Measurements from ENCODE around the gene S100Z. TPM values are rescaled to one million over a fixed set of nuclear protein-coding genes. Genes with fewer than 3 reads are reported as not detected.
A peak's percentile ranks its signal among the peaks of the same experiment; 100 is the strongest.

Gene S100Z
- total RNA-seq, 1 donor from 2014 or later: not detected

GRCh38 chr5:76947082-76947503 is 97.3 kb downstream of the S100Z start:
- no peaks in the 10 kb centered on the region for H3K79me2 ChIP-seq (ENCODE audit: low read depth)

DNA sequence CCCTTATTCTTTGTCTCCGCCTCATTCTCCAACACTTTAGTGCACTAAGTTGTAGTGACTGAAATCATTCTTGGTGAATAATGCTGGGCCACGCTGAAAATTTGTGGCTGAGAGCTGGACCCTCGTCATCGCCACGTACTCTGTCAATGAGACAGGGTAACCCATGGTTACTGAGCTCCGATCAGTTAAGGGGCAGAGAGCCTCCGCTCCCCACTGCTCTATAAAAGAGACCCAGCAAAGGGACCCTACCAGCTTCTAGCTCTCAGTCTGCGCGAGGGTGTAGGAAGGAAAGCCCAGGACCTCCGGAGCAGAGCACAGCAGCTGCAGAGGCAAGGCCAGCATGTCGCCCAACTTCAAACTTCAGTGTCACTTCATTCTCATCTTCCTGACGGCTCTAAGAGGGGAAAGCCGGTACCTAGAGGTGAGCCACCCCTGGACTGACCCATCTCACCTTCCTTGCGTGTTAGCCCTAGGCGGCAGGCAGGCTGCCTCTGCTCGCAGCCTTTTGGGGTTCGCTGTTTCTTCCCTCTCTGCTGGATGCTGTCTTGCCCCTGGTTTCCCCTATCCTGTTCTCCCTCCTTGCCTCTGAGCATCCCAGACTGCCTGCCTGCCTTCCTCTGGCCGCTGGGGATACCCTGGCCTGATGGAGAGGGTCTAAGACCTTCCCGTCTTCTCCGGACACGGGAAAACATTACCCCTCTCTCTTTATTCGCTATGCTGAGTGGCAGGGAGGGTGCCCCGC is 103.2 kb downstream of the S100Z start, which contains the start of gene CRHBP:
Gene CRHBP (plus strand): TSS at position 251 of the 742 bp plus-strand sequence. CDS start 90 bp downstream, at position 341.
- peak; percentile 37 for DNase-seq (ENCODE audit: low spot score)
- peak within 1 kb of the TSS; percentile 72 for H2AFZ ChIP-seq (replicated peaks)
- H3F3A ChIP-seq (ENCODE audit: low read depth): no peaks in the 10 kb centered on the region
- Mint-ChIP-seq H3K9me3 (peaks cover 6% of the 10 kb centered on the region), H3K4me3 (peak within 1 kb of the TSS; percentile 84), H3K4me1 (peaks cover 10% of the 10 kb centered on the region), H3K27ac (no peak within 1 kb of the TSS), H3K27me3 (ENCODE audit: insufficient read depth, low read depth) (peaks cover 34% of the 10 kb centered on the region), H3K36me3 (no peaks in the 10 kb centered on the region)
- TF ChIP-seq EZH2phosphoT487 (IDR thresholded peaks at IDR 0.05): no peak
- no peak for TF ChIP-seq EZH2 (IDR thresholded peaks at IDR 0.05)
- TF ChIP-seq, protein P1, sequence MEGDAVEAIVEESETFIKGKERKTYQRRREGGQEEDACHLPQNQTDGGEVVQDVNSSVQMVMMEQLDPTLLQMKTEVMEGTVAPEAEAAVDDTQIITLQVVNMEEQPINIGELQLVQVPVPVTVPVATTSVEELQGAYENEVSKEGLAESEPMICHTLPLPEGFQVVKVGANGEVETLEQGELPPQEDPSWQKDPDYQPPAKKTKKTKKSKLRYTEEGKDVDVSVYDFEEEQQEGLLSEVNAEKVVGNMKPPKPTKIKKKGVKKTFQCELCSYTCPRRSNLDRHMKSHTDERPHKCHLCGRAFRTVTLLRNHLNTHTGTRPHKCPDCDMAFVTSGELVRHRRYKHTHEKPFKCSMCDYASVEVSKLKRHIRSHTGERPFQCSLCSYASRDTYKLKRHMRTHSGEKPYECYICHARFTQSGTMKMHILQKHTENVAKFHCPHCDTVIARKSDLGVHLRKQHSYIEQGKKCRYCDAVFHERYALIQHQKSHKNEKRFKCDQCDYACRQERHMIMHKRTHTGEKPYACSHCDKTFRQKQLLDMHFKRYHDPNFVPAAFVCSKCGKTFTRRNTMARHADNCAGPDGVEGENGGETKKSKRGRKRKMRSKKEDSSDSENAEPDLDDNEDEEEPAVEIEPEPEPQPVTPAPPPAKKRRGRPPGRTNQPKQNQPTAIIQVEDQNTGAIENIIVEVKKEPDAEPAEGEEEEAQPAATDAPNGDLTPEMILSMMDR (IDR thresholded peaks at IDR 0.05): no peak
- H3K79me2 ChIP-seq (ENCODE audit: low read depth): no peaks in the 10 kb centered on the region
- no peaks in the 10 kb centered on the region for H3K4me1 ChIP-seq
- H3K36me3 ChIP-seq: no peaks in the 10 kb centered on the region
- H3K4me3 ChIP-seq: peak within 1 kb of the TSS; percentile 61
- H4K20me1 ChIP-seq (ENCODE audit: low read depth): no peaks in the 10 kb centered on the region
- H3K27me3 ChIP-seq: peaks cover 65% of the 10 kb centered on the region
- H3K4me2 ChIP-seq: peak within 1 kb of the TSS; percentile 95
- H3K9me3 ChIP-seq (ENCODE audit: low read depth): no peaks in the 10 kb centered on the region
- H3K9ac ChIP-seq: no peak within 1 kb of the TSS
- no peak within 1 kb of the TSS for H3K27ac ChIP-seq

More at GRCh38 chr5:76947082-76947503, 97.3 kb downstream of the S100Z start:
- Mint-ChIP-seq H3K9me3 (no peaks in the 10 kb centered on the region), H3K36me3 (no peaks in the 10 kb centered on the region), H3K27me3 (ENCODE audit: insufficient read depth, low read depth) (peaks cover 13% of the 10 kb centered on the region), H3K4me1 (no peaks in the 10 kb centered on the region), H3K4me3 (no peak overlapping the region), H3K27ac (no peak overlapping the region)
- peaks cover 19% of the 10 kb centered on the region for H3K27me3 ChIP-seq
- DNase-seq (ENCODE audit: low spot score): no peak
- no peaks in the 10 kb centered on the region for H3K36me3 ChIP-seq
- no peak overlapping the region for H3K27ac ChIP-seq
- no peak overlapping the region for H3K4me2 ChIP-seq
- H4K20me1 ChIP-seq (ENCODE audit: low read depth): no peaks in the 10 kb centered on the region
- H3K9ac ChIP-seq: no peak overlapping the region
- H2AFZ ChIP-seq (replicated peaks): no peak overlapping the region
- no peaks in the 10 kb centered on the region for H3K4me1 ChIP-seq
- H3K9me3 ChIP-seq (ENCODE audit: low read depth): no peaks in the 10 kb centered on the region
- H3K4me3 ChIP-seq: no peak overlapping the region
- TF ChIP-seq EZH2phosphoT487 (IDR thresholded peaks at IDR 0.05) (no peak), EZH2 (IDR thresholded peaks at IDR 0.05) (no peak)
- TF ChIP-seq, protein P1 (IDR thresholded peaks at IDR 0.05): no peak
- H3F3A ChIP-seq (ENCODE audit: low read depth): no peaks in the 10 kb centered on the region

DNA sequence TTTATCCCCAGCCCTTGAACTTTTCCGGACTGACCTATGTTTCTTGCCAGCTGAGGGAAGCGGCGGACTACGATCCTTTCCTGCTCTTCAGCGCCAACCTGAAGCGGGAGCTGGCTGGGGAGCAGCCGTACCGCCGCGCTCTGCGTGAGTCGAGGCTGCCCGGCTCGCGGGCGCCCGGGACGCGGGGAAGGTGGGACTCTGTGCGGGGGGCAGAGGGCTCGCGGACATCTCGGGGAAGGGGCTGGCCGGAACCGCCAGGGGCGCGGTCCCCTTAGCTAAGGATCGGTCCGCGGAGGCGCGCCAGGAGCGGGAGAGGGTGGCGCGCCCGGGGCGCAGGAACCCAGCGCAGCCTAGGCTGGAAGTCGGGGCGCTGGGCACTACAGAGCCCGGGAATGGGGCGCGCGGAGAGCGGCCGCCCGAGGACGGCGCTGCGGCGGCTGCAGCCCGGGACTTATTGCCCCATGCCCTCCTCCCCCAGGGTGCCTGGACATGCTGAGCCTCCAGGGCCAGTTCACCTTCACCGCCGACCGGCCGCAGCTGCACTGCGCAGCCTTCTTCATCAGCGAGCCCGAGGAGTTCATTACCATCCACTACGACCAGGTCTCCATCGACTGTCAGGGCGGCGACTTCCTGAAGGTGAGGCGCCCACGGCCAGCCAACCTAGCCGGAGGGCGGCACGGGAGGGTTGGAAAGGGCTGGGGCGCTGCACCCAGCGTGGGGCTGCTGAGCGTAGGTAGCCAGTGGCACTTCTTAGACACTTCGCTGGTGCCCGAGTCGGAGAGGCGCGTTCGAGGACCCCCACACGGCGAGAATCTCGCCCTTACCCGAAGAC is 104.0 kb downstream of the S100Z start:
- peak; percentile 63 for DNase-seq (ENCODE audit: low spot score)
- peaks cover 10% of the 10 kb centered on the region for H3K4me1 Mint-ChIP-seq
- Histone ChIP-seq H3K79me2 (ENCODE audit: low read depth) (no peaks in the 10 kb centered on the region), H3K27me3 (peaks cover 65% of the 10 kb centered on the region), H3K9me3 (ENCODE audit: low read depth) (no peaks in the 10 kb centered on the region), H2AFZ (replicated peaks) (peak overlapping the region; percentile 72), H3K36me3 (no peaks in the 10 kb centered on the region), H3F3A (ENCODE audit: low read depth) (no peaks in the 10 kb centered on the region), H3K4me2 (peak overlapping the region; percentile 95), H3K4me3 (peak overlapping the region; percentile 61), H4K20me1 (ENCODE audit: low read depth) (no peaks in the 10 kb centered on the region), H3K9ac (no peak overlapping the region), H3K4me1 (no peaks in the 10 kb centered on the region), H3K27ac (no peak overlapping the region)
- peaks cover 34% of the 10 kb centered on the region for H3K27me3 Mint-ChIP-seq (ENCODE audit: insufficient read depth, low read depth)
- no peak overlapping the region for H3K27ac Mint-ChIP-seq
- H3K36me3 Mint-ChIP-seq: no peaks in the 10 kb centered on the region
- H3K9me3 Mint-ChIP-seq: peaks cover 6% of the 10 kb centered on the region
- TF ChIP-seq EZH2 (IDR thresholded peaks at IDR 0.05) (peak; percentile 93), EZH2phosphoT487 (IDR thresholded peaks at IDR 0.05) (peak; percentile 73)
- TF ChIP-seq, protein P1 (IDR thresholded peaks at IDR 0.05): peak; percentile 30
- H3K4me3 Mint-ChIP-seq: peak overlapping the region; percentile 84
